Mesenteric fat pad (tissue), 1 donor: ENCODE data around the gene DPYSL5. TPM values are rescaled to one million over a fixed set of nuclear protein-coding genes. Genes with fewer than 3 reads are reported as not detected.

Experiments used
- DNase-seq: peaks from one replicate; pipeline ENCODE4 v3.0.0-alpha.2; 2020; ENCODE audit warnings: low spot score
- total RNA-seq: library from RNA; stranded (reverse); fragmentation: NEBNext Ultra II Directional; extraction: Animal tissue kit (Norgen Biotek cat#: 25700); gene quantifications from one replicate; pipeline ENCODE4 v1.2.1, GENCODE V29; 2021
- donor health status: DM: yes; HTN: yes; CAD: no.

Gene DPYSL5
- total RNA-seq, 1 donor from 2014 or later: not detected

DNA sequence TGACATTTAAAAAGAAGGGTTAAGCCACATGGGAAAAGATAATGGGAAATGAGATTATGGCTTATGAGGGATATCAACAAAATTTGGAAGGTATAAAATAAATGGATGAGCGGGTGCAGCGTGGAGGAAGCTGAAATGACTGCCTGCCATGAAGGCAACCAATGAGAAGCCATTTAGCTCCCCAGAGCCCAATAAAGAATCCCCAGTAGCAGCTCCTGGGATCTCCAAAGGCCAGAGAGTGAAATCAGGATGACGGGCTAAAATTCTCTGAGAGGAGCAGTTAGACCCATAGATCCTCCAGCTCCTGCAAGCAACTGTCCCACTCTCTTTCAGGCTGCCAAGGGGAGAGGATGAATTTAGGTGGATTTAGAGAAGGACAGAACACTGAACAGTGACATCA is 109.6 kb downstream of the DPYSL5 start:
- DNase-seq: no peak

DNA sequence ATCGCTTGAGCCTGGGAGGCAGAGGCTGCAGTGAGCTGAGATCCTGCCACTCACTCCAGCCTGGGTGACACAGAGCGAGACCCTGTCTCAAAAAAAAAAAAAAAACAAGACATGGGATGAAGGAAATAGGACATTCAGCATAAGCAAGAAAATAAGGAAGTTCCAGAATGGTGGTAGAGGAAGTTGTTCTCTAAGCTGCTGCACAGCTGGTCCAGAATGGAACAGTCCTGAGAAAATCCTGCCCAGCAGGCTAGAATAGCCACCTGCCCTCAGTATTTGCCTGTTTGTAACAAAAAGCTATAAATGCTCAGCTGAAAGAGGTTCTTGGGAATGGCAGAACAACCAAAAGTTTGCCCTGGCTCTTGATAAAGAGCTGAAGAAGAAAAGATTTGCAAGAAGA is 111.4 kb downstream of the DPYSL5 start:
- no peak for DNase-seq

DNA sequence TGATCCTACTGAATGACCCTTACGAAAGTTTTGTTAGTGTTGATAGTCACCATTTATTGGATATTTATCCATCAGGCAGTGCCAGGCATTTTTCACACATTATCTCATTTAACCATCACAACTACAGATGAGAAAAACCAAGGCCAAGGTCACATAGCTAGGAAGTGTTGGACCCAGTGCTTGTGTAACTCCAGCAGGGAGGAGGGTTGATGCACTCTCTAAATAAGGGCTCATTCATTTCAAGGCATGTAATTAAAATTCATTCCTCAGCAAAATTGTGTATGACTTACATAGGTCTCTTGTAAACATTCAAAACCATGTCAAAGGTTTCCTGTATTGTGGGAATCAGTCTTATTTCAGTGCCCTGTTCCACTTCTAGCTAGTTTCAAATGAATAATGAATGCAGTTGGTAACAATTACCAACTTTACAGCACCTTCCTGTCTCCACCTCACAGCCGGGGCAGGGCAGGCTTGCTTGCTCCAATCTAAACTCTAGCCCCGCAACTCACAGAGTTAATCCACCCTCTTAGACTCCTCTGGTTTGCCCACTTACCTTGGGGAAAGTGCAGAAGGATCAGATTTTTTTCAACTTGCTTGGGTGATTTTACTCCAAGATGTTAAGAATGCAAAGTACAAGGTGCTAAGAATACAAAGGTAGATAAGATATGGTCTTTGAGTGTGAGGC is 116.7 kb downstream of the DPYSL5 start:
- no peak for DNase-seq

DNA sequence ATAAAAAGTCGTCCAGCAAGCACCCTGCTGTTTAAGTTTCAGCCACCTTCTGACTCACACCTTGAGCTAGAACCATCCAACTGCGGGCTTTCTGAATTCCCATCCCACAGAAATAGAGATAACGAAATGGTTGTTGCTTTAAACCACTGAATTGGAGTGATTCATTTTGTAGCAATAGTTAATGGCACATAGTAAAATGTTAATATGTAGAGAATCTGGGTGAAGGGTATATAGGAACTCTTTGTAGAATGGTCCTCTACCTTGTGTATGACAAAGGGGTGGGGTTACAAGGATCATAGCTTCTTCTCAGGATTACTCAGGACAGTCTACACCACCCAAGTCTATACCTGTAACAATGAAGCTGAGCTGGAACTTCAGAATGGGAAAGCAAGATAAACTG is 120.1 kb downstream of the DPYSL5 start:
- no peak for DNase-seq

DNA sequence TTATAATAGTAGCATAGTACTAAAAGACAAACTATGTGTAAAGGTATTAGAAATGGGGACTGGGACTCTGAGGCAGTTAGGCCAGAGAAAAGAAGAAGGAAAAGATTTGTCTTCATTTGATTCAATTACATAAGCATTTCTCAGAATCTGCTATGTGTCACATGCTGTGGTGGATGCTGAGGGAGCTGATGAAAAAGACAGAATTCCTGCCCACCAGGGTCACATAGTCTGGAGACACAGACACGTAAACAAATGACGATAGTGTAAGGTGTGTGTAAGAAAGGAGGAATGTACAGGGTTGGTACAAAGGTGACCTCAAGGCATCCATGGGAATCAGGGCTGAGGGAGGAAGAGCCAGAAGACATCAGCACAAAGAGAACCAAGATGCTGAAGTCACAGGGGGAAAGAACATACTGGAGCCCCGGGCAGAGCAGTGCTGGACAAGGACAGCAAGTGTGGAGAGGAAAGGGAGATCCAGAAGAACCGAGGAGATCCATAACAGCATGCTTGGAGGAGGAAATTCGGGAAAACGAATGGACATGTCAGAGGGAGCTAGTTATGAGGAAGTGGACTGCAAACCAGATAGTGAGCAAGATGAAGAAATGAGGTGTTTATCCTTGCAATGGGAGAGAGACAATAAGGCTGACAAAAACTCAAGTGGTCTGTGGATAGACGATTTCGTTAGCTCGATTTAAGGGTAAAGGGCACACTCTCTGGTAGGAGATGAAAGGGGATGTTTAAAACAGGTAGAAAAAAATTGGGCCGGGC is 121.3 kb downstream of the DPYSL5 start:
- no peak for DNase-seq

DNA sequence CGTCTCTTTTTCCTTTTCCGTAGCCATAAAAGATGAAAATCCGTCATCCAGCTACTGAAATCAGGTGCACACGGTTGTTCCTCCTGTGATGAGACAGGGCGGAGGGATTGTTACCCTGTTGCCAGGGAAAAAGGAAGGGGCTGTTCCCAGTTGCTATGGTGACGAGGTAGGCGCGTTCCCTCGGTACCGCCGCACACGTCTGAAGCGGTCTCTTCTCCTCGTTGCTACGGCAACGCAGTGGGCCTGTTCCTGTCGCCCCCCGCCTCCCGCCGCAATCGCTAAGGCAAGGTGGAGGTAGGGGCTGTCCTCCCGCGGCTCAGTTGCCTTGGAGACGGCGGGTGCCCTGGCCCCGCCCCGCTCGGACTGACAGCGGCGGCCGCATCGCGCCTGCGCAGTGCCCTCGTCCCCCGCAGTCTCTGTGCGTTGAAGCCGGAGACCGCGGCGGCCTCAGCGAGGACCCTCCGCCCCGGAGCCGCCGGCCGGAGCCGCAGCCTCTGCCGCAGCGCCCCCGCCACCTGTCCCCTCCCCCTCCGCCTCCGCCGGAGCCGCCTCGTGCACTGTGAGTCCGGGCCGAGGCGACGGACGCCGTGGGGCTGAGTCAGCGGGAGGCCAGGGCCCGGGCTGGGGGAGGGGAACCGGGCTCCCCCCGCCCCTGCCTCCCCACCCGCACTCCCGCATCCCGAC is 122.5 kb downstream of the DPYSL5 start, which contains the start of gene MAPRE3:
MAPRE3 (plus strand) TSS at position 394 of the 684 bp plus-strand sequence. CDS start 51,582 bp downstream, outside the sequence.
- DNase-seq: no peak

DNA sequence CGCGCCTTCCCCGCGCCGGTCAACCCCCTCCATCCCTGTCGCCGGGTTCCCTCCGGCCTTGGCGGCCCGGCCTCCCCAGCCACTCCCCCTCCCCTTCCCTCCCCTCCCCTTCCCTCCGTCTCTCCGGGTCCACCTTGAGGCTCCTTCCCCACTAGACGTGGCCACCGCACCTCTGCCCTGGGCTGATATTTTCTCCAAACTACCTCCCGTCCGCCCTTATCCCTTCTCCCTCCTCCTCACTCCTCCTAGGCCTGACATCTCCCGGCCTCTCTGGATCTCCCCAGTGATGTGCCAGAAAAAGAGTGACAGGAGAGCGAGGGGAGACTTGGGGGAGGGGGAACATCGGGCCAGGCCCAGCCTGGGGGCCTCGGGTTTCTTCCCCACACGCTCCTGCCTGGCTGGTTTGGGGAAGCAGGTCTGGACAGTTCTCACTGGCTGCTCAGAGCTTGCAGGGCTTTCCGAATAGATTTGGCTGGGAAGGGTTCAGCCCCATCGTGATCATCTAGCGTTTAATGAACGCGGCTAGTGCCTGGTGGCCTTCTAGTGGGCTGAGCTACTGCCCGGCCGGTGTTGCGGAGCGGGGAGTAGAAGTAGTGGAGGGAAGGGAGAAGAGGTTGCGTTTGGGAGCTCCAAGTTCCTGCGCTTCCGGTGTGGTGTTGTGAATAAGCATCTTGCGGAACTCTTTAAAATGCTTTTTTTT is 123.1 kb downstream of the DPYSL5 start:
- DNase-seq: no peak

DNA sequence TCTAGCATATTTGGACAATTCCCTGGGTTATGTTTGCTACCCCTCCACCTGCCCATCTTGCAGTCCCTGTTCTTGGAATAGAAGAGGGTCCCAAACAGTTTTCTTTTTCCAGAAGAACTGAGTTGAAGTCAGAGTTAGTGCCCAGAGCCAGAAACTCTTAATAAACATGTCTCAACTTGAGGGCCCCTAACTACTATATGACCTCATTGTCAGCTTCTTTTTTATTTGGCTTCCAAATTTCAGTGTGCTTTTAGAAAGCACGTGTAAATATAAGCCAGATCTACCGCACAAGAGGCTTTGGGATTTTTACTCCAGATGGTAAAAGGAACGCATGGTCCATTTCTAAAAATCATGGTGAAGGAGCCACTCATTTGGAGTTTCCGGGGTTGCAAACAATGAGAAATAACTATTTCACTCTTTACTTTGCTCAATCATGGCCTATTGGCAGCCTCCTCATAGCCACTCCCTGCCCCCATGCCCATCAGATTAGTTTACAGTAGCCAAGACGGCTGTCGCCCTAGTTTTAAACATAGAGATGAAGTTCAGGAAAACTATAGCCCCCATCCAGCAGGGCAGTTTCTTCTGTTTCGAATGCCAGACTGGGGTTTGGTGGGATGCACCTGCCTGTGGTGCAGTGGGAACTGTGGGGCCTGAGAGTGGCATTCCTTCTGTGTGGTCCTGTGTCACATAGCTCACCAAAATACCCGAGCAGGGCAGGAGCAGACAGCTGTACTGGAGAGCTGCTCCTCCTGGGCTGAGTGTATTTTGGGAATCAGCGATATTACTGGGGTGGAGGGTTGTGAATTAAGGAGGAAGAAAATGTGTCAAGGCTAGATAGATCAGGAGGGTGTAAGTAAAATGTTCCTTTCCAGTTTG is 124.2 kb downstream of the DPYSL5 start:
- DNase-seq: no peak

DNA sequence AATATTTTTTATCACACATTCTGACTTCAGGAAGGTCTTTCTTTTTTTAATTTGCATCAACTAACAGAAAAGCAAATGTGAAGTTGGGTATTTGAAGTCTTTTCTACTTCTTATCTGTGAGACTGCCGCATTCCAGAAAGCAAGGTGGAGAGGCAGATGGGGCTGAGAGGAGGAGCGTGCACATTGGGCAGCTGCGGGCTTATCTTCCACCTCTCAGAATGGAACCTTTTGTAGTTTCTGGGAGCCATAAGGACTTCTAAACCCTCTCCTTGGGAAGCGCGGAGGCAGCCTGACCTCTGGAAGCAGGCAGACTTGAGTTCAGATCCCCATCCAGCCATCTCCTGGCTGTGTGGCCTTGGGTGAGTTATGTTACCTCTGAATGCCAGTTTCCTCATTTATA is 126.4 kb downstream of the DPYSL5 start:
- no peak for DNase-seq

DNA sequence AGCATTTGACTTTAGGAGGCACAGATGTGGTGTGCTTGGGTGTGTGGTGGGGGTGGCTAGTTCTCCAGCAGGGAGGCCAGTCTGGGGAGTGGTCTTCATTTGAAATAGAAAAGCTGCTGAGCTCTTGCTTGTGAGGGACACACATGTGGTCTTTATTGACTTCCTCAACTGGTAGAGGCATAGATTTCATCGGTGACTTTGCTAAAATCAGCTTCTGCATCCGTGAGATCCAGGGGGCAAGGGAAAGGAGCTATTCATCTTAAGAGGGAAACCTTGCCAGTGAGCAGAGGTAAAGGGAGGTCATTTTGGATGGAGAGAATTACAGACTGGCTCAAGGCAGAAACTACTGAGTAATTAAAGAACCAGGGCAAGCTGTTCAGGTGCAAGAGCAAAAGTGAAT is 127.2 kb downstream of the DPYSL5 start:
- no peak for DNase-seq

DNA sequence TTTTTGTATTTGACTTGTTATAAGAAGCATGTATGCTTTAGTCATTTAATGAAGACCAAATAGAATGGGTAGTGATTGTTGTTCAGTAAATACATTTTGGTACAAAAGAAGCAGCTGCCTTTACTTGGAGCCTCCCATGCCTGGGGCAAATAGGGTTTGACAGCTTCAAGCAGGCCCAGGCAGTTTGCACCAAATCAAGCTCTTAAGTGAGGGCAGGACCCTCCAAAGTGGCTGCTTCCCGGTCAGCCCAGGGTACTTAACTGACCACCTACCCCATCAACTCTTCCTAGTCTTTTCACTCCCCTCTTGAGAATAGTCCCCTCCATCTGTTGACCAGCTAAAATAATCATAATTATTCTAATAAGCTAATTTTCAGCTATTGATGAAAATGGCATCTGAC is 127.7 kb downstream of the DPYSL5 start:
- DNase-seq: no peak

DNA sequence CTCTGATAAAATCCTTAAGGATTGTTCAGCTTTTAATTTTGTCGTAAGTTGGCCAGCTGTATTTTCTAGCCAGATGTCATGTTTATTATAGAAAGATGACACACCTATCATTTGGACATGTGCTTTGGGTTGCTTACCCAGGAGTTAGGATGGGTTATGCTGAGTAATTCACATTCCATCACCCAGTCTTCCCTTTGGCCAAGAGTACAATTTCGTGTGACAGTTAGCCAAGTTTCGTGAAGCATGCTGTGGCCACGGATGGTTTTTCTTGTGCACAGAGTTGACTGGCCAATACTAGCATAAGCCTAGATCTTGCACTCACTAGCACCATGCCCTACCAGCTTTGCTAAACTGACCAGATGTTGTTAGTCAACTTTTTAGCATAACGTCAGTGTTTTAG is 128.3 kb downstream of the DPYSL5 start:
- no peak for DNase-seq

DNA sequence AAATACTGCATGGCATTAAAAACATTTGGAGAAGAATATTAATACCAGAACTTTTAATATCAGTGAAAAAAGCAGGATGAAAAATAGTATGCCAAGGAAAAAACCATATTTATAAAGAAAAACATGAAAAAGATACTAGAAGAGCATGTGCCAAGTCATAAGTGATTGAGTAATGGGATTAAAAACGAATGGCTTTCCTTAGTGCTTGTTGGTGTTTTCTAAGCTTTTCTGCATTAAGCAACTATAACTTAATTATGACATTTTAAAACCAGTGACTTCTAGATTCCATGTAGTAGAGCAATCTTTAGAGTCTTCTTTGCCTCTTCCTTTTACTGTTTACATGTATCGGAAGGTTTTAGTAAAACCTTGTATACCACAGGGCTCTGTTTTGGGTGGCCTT is 129.1 kb downstream of the DPYSL5 start:
- no peak for DNase-seq

DNA sequence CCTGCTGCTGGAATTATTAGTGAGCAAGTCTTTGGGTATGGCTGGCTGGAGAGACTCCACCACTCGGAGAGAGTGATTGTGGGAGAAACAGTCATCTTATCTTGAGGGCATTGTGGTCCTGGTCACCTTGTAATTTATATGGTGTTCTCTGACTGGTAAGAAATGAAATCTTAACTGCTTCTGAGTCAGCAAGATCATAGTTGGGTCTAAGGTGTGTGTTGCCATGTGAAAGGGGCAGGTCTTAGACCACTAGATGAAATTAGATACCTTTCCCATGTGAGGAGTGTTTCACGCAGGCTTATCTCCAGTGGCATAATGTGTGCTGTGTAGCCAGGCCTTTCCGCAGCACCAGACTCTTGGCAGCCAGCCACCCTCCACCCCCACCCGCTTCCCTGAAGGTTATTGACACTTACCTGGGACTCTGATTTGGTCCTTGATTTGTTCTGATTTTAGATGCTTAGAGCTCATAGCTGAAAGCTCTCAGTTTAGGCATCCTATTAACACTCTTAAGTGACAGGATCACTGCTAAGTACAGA is 130.2 kb downstream of the DPYSL5 start:
- DNase-seq: no peak

DNA sequence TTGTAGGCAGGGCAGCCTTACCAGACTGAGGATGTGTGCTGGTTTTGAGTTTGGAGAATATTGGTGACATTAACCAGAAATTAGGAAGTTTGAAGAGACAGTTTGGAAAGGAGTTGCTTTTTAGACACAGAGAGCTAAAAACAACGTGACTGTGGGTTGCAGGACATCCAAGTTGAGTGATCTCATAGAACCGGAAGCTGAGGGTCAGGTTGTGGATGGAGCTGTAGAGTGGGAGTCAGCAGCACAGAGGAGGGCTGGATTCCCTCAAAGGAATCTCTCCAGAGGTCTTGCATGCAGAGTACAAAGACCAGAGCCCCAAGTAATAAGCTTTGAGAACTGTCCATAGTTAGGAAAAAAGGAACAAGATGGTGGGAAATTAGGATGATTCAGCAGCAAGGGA is 131.8 kb downstream of the DPYSL5 start:
- DNase-seq: no peak

DNA sequence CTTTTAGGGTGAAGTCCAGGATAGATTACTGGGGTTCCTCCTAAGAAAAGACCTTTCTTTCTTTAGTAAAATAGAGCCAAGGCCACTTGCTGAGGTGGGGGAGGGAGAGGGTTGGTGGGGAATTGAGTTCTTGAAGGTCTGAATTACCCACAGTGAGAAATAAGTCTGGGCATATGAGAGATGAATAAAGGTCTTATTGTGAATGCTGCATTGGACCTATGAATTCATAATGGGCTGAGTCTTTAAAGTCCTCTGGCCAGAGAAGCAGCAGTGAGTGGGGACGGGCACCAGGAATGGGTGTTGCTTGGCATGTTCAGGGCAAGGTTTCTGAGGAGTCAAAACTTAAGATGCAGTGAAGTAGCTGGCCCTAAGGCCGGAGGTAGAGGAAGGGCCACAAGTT is 133.0 kb downstream of the DPYSL5 start:
- no peak for DNase-seq

DNA sequence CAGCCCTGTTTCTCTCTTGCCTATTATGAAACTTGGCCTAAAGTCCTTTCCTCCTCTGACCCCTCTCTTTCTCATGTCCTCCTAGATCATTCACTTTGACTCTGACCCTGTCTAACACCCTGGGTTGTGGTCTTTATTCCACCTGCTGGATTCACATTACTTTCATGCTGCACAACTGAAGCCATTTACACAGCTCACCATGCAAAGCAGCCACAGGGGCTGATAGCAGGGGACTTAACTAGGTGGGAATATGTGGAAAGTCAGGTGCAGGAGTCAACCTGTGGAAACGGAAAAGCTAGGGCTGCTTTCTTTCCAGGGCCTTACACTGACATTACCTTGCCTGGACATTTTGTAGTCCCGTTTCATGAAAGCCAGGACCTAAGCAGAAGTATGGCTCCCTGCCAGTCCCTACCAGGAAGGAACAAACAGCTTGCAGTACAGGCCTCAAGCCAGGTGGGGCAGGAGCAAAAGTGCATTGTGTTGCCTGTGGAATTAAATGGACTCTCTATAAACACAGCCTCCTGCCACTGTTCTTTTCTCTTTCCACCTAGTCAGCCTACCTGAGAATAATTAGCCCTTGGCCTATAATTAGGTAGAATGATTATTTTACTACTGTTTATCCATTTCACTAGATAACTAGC is 134.3 kb downstream of the DPYSL5 start:
- DNase-seq: no peak

DNA sequence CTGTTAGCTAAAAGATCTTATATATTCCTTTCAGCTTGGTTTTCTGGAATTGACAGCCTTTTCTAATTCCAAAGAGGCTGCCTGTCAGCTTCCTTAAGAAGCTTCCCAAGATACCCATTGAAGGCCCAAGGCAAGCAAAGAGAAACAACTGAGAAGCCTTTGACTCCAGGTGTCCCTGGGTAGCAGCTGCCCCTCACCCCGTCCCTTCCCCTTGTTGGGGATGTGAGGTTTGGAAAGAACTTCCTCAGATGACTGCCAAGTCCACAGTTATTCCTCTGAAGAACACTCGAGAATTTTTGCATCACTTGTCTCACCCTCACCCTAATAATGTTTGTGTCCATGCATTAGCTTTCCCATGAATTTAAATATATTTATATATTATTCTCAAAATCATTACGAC is 135.8 kb downstream of the DPYSL5 start:
- DNase-seq: no peak

DNA sequence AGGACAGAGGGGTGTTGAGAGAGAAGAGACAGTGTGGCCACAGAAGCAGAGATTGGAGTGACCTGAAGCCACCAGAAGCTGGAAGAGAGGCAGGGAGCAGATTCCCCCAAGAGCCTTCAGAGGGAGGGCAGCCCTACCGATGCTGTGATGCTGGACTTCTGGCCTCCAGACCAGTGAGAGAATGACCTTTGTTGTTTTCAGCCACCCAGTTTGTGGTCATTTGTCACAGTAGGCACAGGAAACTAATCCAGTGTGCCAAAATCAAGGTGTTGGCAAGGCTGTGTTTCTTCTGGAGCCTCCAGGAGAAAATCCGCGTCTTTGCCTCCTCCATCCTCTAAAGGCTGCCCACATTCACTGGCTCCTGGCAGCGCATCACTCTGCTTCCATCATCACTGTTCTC is 137.9 kb downstream of the DPYSL5 start:
- no peak for DNase-seq

DNA sequence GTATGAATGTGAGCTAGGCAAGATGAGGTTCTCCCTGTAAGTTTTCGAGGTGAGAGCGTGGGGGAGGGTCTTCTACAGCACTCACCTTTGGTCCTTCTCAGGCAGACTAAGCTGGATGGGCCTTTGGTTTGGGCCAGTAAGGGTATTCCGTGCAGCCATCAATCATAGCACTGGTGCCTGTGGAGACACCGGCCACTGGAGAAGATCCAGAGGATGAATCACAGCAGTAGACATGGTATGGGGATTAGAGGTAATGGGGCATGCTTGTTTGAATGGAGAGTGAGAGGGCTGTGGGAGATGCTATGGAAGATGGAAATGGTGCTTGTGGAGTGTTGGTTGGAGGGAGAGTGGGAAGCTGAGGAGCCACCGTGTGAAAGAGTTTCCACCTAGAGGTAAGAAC is 138.6 kb downstream of the DPYSL5 start:
- no peak for DNase-seq
